ENCODE measurements around the gene ACADS.

Gene ACADS

DNA sequence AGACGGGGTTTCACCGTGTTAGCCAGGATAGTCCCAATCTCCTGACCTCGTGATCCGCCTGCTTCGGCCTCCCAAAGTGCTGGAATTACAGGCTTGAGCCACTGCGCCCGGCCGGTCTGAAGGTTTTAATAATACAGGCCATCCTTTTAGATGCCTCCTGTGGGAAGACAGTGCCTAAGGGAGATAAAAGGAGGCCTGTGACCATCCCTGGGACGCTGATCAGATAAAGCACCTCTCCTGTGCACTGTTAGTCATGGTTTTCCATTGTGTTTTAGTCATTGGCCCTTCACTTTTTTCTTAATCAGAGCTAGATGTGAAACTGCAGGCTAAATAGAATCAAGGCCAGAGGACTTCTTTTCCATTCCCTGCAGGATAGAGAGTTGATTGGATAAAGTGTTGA, 7.6 kb upstream of the ACADS start:
- no peak for DNase-seq (ENCODE audit: low read depth)
- H3K4me3 ChIP-seq (ENCODE audit: low read depth, low read length), result no peak overlapping the region
- no peak for TF ChIP-seq CTCF (IDR thresholded peaks at IDR 0.05; ENCODE audit: low read depth, low read length, missing control alignments)
- in situ Hi-C loops (cut with HindIII; ENCODE audit: low sequenced_read_pairs), result loop anchor here (25.0 kb wide), 1 partner anchor 131 kb away; the partner anchor contains the start of gene POP5

DNA sequence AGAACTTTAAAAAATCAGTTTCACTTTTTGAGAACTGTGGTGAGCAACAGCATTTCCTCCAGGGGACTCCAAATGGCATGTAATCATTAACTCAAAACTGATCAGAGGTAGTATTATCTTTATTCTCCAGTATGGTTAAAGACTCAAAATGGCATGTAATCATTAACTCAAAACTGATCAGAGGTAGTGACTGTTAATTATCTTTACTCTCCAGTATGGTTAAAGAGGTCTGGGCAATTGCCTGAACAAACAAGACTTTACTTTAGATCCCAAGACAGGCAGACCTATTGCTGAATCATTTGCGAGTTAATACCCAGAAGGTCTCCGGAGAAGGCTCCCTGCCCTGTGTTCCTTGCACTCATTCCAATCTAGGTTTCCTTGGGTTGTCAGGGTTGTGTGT, 6.6 kb upstream of the ACADS start:
- in situ Hi-C loops (cut with HindIII; ENCODE audit: low sequenced_read_pairs), result loop anchor here (25.0 kb wide), 1 partner anchor 132 kb away; the partner anchor contains the start of gene POP5
- no peak for DNase-seq (ENCODE audit: low read depth)
- no peak for TF ChIP-seq CTCF (IDR thresholded peaks at IDR 0.05; ENCODE audit: low read depth, low read length, missing control alignments)
- H3K4me3 ChIP-seq (ENCODE audit: low read depth, low read length), result no peak overlapping the region

DNA sequence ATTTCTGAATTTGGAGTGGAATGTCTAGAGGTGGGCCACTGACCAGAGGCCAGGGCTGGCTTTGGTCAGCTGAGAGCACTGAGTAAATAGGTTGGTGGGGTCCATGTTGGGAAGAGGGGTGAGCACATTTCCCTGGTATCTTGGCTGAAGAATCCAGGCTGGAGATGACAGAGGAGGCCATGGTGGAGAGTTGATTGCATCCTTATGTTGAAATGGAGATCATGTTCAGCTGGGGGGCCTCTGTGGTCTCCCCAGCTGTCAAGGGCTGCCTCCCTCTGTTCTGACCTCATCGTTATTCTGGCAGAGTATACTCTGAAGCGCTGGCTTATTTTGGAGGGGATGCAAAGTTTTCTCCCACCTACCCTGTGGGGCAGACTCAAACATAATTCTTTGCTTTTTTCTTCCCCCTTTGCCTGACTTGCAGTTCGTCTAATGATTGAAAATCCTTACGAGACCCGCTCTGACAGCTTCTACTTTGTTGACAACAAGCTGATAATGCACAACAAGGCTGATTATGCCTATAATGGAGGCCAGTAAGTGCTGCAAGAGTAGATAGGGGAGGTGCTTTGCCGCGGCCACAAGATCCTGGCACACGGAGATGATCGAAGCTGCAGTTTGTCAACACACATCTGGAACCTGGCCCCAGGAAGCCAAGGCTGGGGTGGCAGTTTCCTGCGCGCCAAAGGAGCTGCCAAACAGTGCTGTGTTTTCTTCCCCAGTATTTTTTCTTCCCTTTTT, 6.0 kb upstream of the ACADS start:
- in situ Hi-C loops (cut with HindIII; ENCODE audit: low sequenced_read_pairs), result loop anchor here (25.0 kb wide), 1 partner anchor 132 kb away; the partner anchor contains the start of gene POP5
- no peak for TF ChIP-seq CTCF (IDR thresholded peaks at IDR 0.05; ENCODE audit: low read depth, low read length, missing control alignments)
- no peak for DNase-seq (ENCODE audit: low read depth)
- no peak overlapping the region for H3K4me3 ChIP-seq (ENCODE audit: low read depth, low read length)

GRCh38 chr12:120720234-120720986, 5.2 kb upstream of the ACADS start:
- in situ Hi-C loops (cut with HindIII; ENCODE audit: low sequenced_read_pairs), result loop anchor here (25.0 kb wide), 1 partner anchor 133 kb away; the partner anchor contains the start of gene POP5
- no peak for TF ChIP-seq CTCF (IDR thresholded peaks at IDR 0.05; ENCODE audit: low read depth, low read length, missing control alignments)
- H3K4me3 ChIP-seq (ENCODE audit: low read depth, low read length), result no peak overlapping the region
- DNase-seq (ENCODE audit: low read depth), result peak; percentile 18

GRCh38 chr12:120720987-120721801, 4.4 kb upstream of the ACADS start:
- no peak overlapping the region for H3K4me3 ChIP-seq (ENCODE audit: low read depth, low read length)

More at GRCh38 chr12:120720987-120721801, 4.4 kb upstream of the ACADS start:
- TF ChIP-seq CTCF (IDR thresholded peaks at IDR 0.05; ENCODE audit: low read depth, low read length, missing control alignments), result no peak
- in situ Hi-C loops (cut with HindIII; ENCODE audit: low sequenced_read_pairs), result loop anchor here (25.0 kb wide), 1 partner anchor 134 kb away; the partner anchor contains the start of gene POP5
- DNase-seq (ENCODE audit: low read depth), result no peak

All from astrocyte of the cerebellum (primary cell).